ENCODE measurements around the gene ARID1B. TPM values are rescaled to one million over a fixed set of nuclear protein-coding genes. Genes with fewer than 3 reads are reported as not detected.

The ARID1B gene
- total RNA-seq, 2 experiments from 2014 or later: 90.1 to 164 TPM

- intact Hi-C loops (cut with micrococcal nuclease; ENCODE audit: unreplicated experiment): no loop called here
- H4K20me1 ChIP-seq (ENCODE audit: insufficient read depth, low read length): no peaks in the 10 kb centered on the region
- no peaks in the 10 kb centered on the region for H3K9me2 ChIP-seq (ENCODE audit: insufficient read depth, low read length)
- no peak overlapping the region for H3K4me3 ChIP-seq (ENCODE audit: low read depth, low read length, poor library complexity, severe bottlenecking)
- no peak for DNase-seq (ENCODE audit: low spot score)
- CTCF ChIA-PET (ENCODE audit: unreplicated experiment): no interaction called here
- no peak overlapping the region for H3K4me2 ChIP-seq (ENCODE audit: low read length)
- no peak overlapping the region for H3K27ac ChIP-seq (ENCODE audit: low read depth, low read length, poor library complexity, severe bottlenecking)
- POLR2A ChIA-PET: no interaction called here
- H2AFZ ChIP-seq (ENCODE audit: low read length): no peak overlapping the region
- no peaks in the 10 kb centered on the region for H3K79me2 ChIP-seq (ENCODE audit: insufficient read depth, low read depth, low read length)
- no peaks in the 10 kb centered on the region for H3K9me3 ChIP-seq (ENCODE audit: low read length)
- no TSS peak for BruUV-seq (replicated peaks)
- no peaks in the 10 kb centered on the region for H3K4me1 ChIP-seq (ENCODE audit: insufficient read depth, low read length, poor library complexity, severe bottlenecking)
- H3K36me3 ChIP-seq (ENCODE audit: insufficient read depth, low read length): peaks cover 31% of the 10 kb centered on the region; the same call in 1 of the 2 replicates
- TF ChIP-seq EZH2phosphoT487 (IDR thresholded peaks at IDR 0.05; ENCODE audit: borderline replicate concordance, low read depth, low read length): no peak
- TF ChIP-seq CTCF (conservative IDR thresholded peaks at IDR 0.05; ENCODE audit: low read length): no peak
Measured at GRCh38 chr6:157169226-157169625, 392.0 kb downstream of the ARID1B start.

GRCh38 chr6:157169656-157170055 is 392.5 kb downstream of the ARID1B start:
- no peaks in the 10 kb centered on the region for H3K9me3 ChIP-seq (ENCODE audit: low read length)
- H3K4me1 ChIP-seq (ENCODE audit: insufficient read depth, low read length, poor library complexity, severe bottlenecking): no peaks in the 10 kb centered on the region
- no peak overlapping the region for H3K27ac ChIP-seq (ENCODE audit: low read depth, low read length, poor library complexity, severe bottlenecking)
- CTCF ChIA-PET (ENCODE audit: unreplicated experiment): no interaction called here
- POLR2A ChIA-PET: interaction anchor here (0.7 kb wide), 1 partner anchor 1404 kb away, joined by 4 read pairs; no protein-coding TSS in a partner anchor
- H3K4me3 ChIP-seq (ENCODE audit: low read depth, low read length, poor library complexity, severe bottlenecking): no peak overlapping the region
- TF ChIP-seq EZH2phosphoT487 (IDR thresholded peaks at IDR 0.05; ENCODE audit: borderline replicate concordance, low read depth, low read length) (no peak), CTCF (conservative IDR thresholded peaks at IDR 0.05; ENCODE audit: low read length) (no peak)
- no peaks in the 10 kb centered on the region for H4K20me1 ChIP-seq (ENCODE audit: insufficient read depth, low read length)
- H3K79me2 ChIP-seq (ENCODE audit: insufficient read depth, low read depth, low read length): no peaks in the 10 kb centered on the region
- H3K4me2 ChIP-seq (ENCODE audit: low read length): no peak overlapping the region
- no TSS peak for BruUV-seq (replicated peaks)
- H3K9me2 ChIP-seq (ENCODE audit: insufficient read depth, low read length): no peaks in the 10 kb centered on the region
- intact Hi-C loops (cut with micrococcal nuclease; ENCODE audit: unreplicated experiment): no loop called here
- no peak for DNase-seq (ENCODE audit: low spot score)
- H3K36me3 ChIP-seq (ENCODE audit: insufficient read depth, low read length): peaks cover 31% of the 10 kb centered on the region; the same call in 1 of the 2 replicates
- no peak overlapping the region for H2AFZ ChIP-seq (ENCODE audit: low read length)

GRCh38 chr6:157170535-157170934 is 393.4 kb downstream of the ARID1B start:
- no peak overlapping the region for H3K4me2 ChIP-seq (ENCODE audit: low read length)
- no peak overlapping the region for H3K4me3 ChIP-seq (ENCODE audit: low read depth, low read length, poor library complexity, severe bottlenecking)
- H3K4me1 ChIP-seq (ENCODE audit: insufficient read depth, low read length, poor library complexity, severe bottlenecking): no peaks in the 10 kb centered on the region
- no peaks in the 10 kb centered on the region for H4K20me1 ChIP-seq (ENCODE audit: insufficient read depth, low read length)
- H3K36me3 ChIP-seq (ENCODE audit: insufficient read depth, low read length): peaks cover 27% of the 10 kb centered on the region; the same call in 1 of the 2 replicates
- no peak overlapping the region for H3K27ac ChIP-seq (ENCODE audit: low read depth, low read length, poor library complexity, severe bottlenecking)
- TF ChIP-seq CTCF (conservative IDR thresholded peaks at IDR 0.05; ENCODE audit: low read length): no peak
- TF ChIP-seq EZH2phosphoT487 (IDR thresholded peaks at IDR 0.05; ENCODE audit: borderline replicate concordance, low read depth, low read length): no peak
- POLR2A ChIA-PET: interaction anchor here (0.7 kb wide), 1 partner anchor 1405 kb away, joined by 4 read pairs; no protein-coding TSS in a partner anchor
- no peak for DNase-seq (ENCODE audit: low spot score)
- CTCF ChIA-PET (ENCODE audit: unreplicated experiment): no interaction called here
- BruUV-seq (replicated peaks): no TSS peak
- no peaks in the 10 kb centered on the region for H3K79me2 ChIP-seq (ENCODE audit: insufficient read depth, low read depth, low read length)
- no peaks in the 10 kb centered on the region for H3K9me2 ChIP-seq (ENCODE audit: insufficient read depth, low read length)
- no peaks in the 10 kb centered on the region for H3K9me3 ChIP-seq (ENCODE audit: low read length)
- H2AFZ ChIP-seq (ENCODE audit: low read length): no peak overlapping the region
- intact Hi-C loops (cut with micrococcal nuclease; ENCODE audit: unreplicated experiment): no loop called here

All from OCI-LY7 (cell line).